Chondrocyte (in vitro differentiated cells): ENCODE data around the gene IZUMO4. TPM values are rescaled to one million over a fixed set of nuclear protein-coding genes. Genes with fewer than 3 reads are reported as not detected.

Source experiments
- DNase-seq: peaks from one replicate; pipeline ENCODE4 v3.0.0; 2021; ENCODE audit warnings: mixed read lengths, low spot score
- H3K27ac Mint-ChIP-seq: one replicate; pipeline ENCODE4 v1.8.0; 2021; ENCODE audit warnings: mild to moderate bottlenecking, moderate library complexity, mixed read lengths; ENCODE audit not compliant: unreplicated experiment
- H3K27me3 Mint-ChIP-seq: 2 replicates; pipeline ENCODE4 v1.8.0; 2021; ENCODE audit warnings: low read depth, mixed read lengths
- H3K36me3 Mint-ChIP-seq: 2 replicates; pipeline ENCODE4 v1.8.0; 2021; ENCODE audit warnings: low read depth, mixed read lengths
- H3K4me1 Mint-ChIP-seq: 2 replicates; pipeline ENCODE4 v1.8.0; 2021; ENCODE audit warnings: low read depth, mild to moderate bottlenecking, mixed read lengths
- H3K4me3 Mint-ChIP-seq: one replicate; pipeline ENCODE4 v1.8.0; 2021; ENCODE audit warnings: mild to moderate bottlenecking, moderate library complexity, mixed read lengths; ENCODE audit not compliant: unreplicated experiment
- H3K9me3 Mint-ChIP-seq: 2 replicates; pipeline ENCODE4 v1.8.0; 2021; ENCODE audit warnings: low read depth, mixed read lengths
- CTCF ChIP-seq: fragments of 200-600 bp; sonication (generic); IDR thresholded peaks from 2 replicates; pipeline ENCODE4 v1.5.0; 2021; ENCODE audit warnings: antibody characterized with exemption, mild to moderate bottlenecking, moderate library complexity
- total RNA-seq: library from RNA; stranded (reverse); gene quantifications from 3 replicates; pipeline ENCODE4 v1.2.1, GENCODE V29; 2021

Gene IZUMO4
- total RNA-seq, 1 donor from 2014 or later, result 3.2 TPM

- DNase-seq, result no peak
- Mint-ChIP-seq H3K4me1 (peaks cover 49% of the 10 kb centered on the region), H3K27ac (peak overlapping the region; percentile 91), H3K27me3 (no peaks in the 10 kb centered on the region), H3K36me3 (no peaks in the 10 kb centered on the region), H3K9me3 (no peaks in the 10 kb centered on the region), H3K4me3 (no peak overlapping the region)
- TF ChIP-seq CTCF, result no peak
Measured at GRCh38 chr19:2148482-2149135, 51.9 kb downstream of the IZUMO4 start.

Other genes with a start within 250 kb of the IZUMO4 start
- gene REXO1, start 248.4 kb upstream of the IZUMO4 start, total RNA-seq, result 22.2 to 24.9 TPM (median 24.9 TPM) in 3 replicates
- 25.0 to 38.9 TPM (median 38.9 TPM) in 3 replicates for gene KLF16, start 233.3 kb upstream of the IZUMO4 start, total RNA-seq
- gene ABHD17A, start 211.4 kb upstream of the IZUMO4 start, total RNA-seq, result 54.6 to 60.2 TPM (median 54.6 TPM) in 3 replicates
- 3.2 to 4.3 TPM (median 3.6 TPM) in 3 replicates for gene ADAT3, start 191.5 kb upstream of the IZUMO4 start, total RNA-seq
- gene SCAMP4, start 191.5 kb upstream of the IZUMO4 start, total RNA-seq, result 51.6 to 57.5 TPM (median 57.4 TPM) in 3 replicates
- 57.4 to 74.9 TPM (median 58.9 TPM) in 3 replicates for gene CSNK1G2, start 155.7 kb upstream of the IZUMO4 start, total RNA-seq
- gene BTBD2, start 81.2 kb upstream of the IZUMO4 start, total RNA-seq, result 61.0 to 66.2 TPM (median 65.9 TPM) in 3 replicates
- 32.8 to 127 TPM (median 125 TPM) in 3 replicates for gene MKNK2, start 45.7 kb upstream of the IZUMO4 start, total RNA-seq
- gene MOB3A, start 589 bp upstream of the IZUMO4 start, total RNA-seq, result 34.6 to 48.0 TPM (median 45.5 TPM) in 3 replicates
- gene AP3D1, start 54.7 kb downstream of the IZUMO4 start, total RNA-seq, result 139 to 157 TPM (median 144 TPM) in 3 replicates
- 24.0 to 26.2 TPM (median 24.9 TPM) in 3 replicates for gene DOT1L, start 67.0 kb downstream of the IZUMO4 start, total RNA-seq
- 36.6 to 45.4 TPM (median 42.4 TPM) in 3 replicates for gene PLEKHJ1, start 139.4 kb downstream of the IZUMO4 start, total RNA-seq
- 71.2 to 81.5 TPM (median 74.9 TPM) in 3 replicates for gene SF3A2, start 139.9 kb downstream of the IZUMO4 start, total RNA-seq
- gene AMH, start 152.4 kb downstream of the IZUMO4 start, total RNA-seq, result 10.2 to 18.8 TPM (median 10.8 TPM) in 3 replicates
- gene JSRP1, start 159.5 kb downstream of the IZUMO4 start, total RNA-seq, result 0.42 to 0.51 TPM in 2 of 3 replicates, not detected in the other
- 0.31 to 0.50 TPM (median 0.38 TPM) in 3 replicates for gene PEAK3, start 185.3 kb downstream of the IZUMO4 start, total RNA-seq
- 0.15 to 0.48 TPM in 2 of 3 replicates, not detected in the other for gene LINGO3, start 211.2 kb downstream of the IZUMO4 start, total RNA-seq
- 73.9 to 88.1 TPM (median 76.2 TPM) in 3 replicates for gene LSM7, start 231.7 kb downstream of the IZUMO4 start, total RNA-seq
- gene SPPL2B, start 231.8 kb downstream of the IZUMO4 start, total RNA-seq, result 48.9 to 67.0 TPM (median 51.4 TPM) in 3 replicates